Measurements from ENCODE around the gene SNX24. TPM values are rescaled to one million over a fixed set of nuclear protein-coding genes. Genes with fewer than 3 reads are reported as not detected.
"Not testable (repeated sequence)": the region's sequence is repeated elsewhere in the genome, so short reads cannot be mapped to it uniquely, and the experiment has no call there.

Gene SNX24
- total and polyA plus RNA-seq, 9 of the 15 experiments (the other 6 are each of a cell fraction or from before 2014, with no cell fraction given), result 5.3 to 10.1 (median 7.9) TPM

GRCh38 chr5:122908662-122909061, 63.2 kb downstream of the SNX24 start (continued):
- TF ChIP-seq HMGN3 (IDR thresholded peaks at IDR 0.05; ENCODE audit: borderline replicate concordance, extremely low read depth, insufficient read length, low read depth, low read length), result no peak

DNA sequence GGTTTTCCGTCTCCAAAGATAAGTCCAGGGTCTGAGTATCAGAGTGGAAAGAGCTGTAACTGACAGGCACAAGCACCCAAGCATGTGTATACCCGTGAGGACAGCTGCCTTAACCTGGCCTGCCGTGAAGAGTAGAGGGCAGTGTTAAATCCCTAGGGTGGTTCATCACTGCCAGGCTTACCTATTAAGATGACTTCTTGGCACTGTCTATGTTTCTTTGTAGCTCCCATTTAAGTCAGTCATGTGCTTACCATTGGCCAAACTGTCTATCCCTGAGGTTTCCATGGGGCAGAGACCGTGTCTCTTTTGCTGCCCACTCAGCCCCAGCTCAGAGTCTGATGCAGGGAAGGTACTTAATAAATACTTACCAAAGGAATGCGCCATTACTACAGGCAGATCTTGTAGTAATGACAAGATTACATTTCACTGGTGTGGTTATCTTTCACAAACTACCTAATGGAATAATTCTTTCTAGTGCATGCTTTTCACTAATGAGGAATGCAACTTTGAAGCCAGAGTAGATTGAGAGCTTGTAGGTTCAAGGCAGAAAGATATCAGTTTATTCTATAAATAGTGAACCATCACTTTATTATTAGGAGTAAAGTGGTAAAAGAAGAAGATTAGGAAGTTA, 64.2 kb downstream of the SNX24 start:
- in situ Hi-C loops (cut with MboI), result no loop called here
- FAIRE-seq, result no peak
- CTCF ChIA-PET (ENCODE audit: low intra/inter-chr PET ratio), result interaction anchor here (0.6 kb wide), 1 partner anchor 214 kb away, joined by 3 read pairs; no protein-coding TSS in a partner anchor

GRCh38 chr5:122913436-122913835, 68.0 kb downstream of the SNX24 start:
- H4K20me1 ChIP-seq (replicated peaks; ENCODE audit: control insufficient read depth, insufficient read depth, low read length); H2AFZ ChIP-seq (ENCODE audit: low read depth, low read length); H3K4me3 ChIP-seq; H3K27me3 ChIP-seq (ENCODE audit: control insufficient read depth in 2 of 2, insufficient read depth in 2 of 2, low read length in 2 of 2); H3K9me1 ChIP-seq (ENCODE audit: control insufficient read depth, insufficient read depth, low read length); H3K79me2 ChIP-seq (ENCODE audit: control insufficient read depth, insufficient read depth, low read length); ATAC-seq; H3K27ac ChIP-seq (ENCODE audit: extremely low read depth, low read depth, low read length); H3K36me3 ChIP-seq (ENCODE audit: control insufficient read depth, insufficient read depth, low read length); H3K4me2 ChIP-seq (ENCODE audit: insufficient read depth, low read length); FAIRE-seq; H3K9ac ChIP-seq (ENCODE audit: insufficient read depth in 1 of 2, low read depth in 2 of 2, low read length in 2 of 2); DNase-seq (ENCODE audit: extremely low read depth in 1 of 4, low spot score in 3 of 4); H3K9me3 ChIP-seq (replicated peaks; ENCODE audit: control insufficient read depth, insufficient read depth, low read depth, low read length); CTCF ChIA-PET (ENCODE audit: low intra/inter-chr PET ratio); POLR2A ChIA-PET; H3K4me1 ChIP-seq (replicated peaks in 1 of 2; ENCODE audit: control insufficient read depth in 2 of 2, insufficient read depth in 2 of 2, low read length in 2 of 2); BruUV-seq (replicated peaks); in situ Hi-C loops (cut with MboI); intact Hi-C loops (cut with micrococcal nuclease): not testable (repeated sequence)
- no CpG with 5 or more reads among the region's 20 CpGs for WGBS (ENCODE audit: insufficient coverage, low coverage, missing lambda C conversion rate)

More for the DNA sequence above, 64.2 kb downstream of the SNX24 start:
- no peak for ATAC-seq
- Histone ChIP-seq H3K27ac (ENCODE audit: extremely low read depth, low read depth, low read length) (no peak overlapping the region), H3K79me2 (ENCODE audit: control insufficient read depth, insufficient read depth, low read length) (no peaks in the 10 kb centered on the region), H3K9me1 (ENCODE audit: control insufficient read depth, insufficient read depth, low read length) (no peaks in the 10 kb centered on the region), H3K36me3 (ENCODE audit: control insufficient read depth, insufficient read depth, low read length) (no peaks in the 10 kb centered on the region), H3K27me3 (ENCODE audit: control insufficient read depth in 2 of 2, insufficient read depth in 2 of 2, low read length in 2 of 2) (peaks cover 0 to 5% of the 10 kb centered on the region in 2 experiments; a peak in 2 of 5 replicates), H3K9ac (ENCODE audit: insufficient read depth in 1 of 2, low read depth in 2 of 2, low read length in 2 of 2) (no peak overlapping the region), H2AFZ (ENCODE audit: low read depth, low read length) (no peak overlapping the region), H4K20me1 (replicated peaks; ENCODE audit: control insufficient read depth, insufficient read depth, low read length) (no peaks in the 10 kb centered on the region), H3K9me3 (replicated peaks; ENCODE audit: control insufficient read depth, insufficient read depth, low read depth, low read length) (no peaks in the 10 kb centered on the region), H3K4me2 (ENCODE audit: insufficient read depth, low read length) (no peak overlapping the region), H3K4me3 (no peak overlapping the region), H3K4me1 (replicated peaks in 1 of 2; ENCODE audit: control insufficient read depth in 2 of 2, insufficient read depth in 2 of 2, low read length in 2 of 2) (no peaks in the 10 kb centered on the region)
- TF ChIP-seq CCNT2 (IDR thresholded peaks at IDR 0.05; ENCODE audit: borderline replicate concordance, extremely low read depth, insufficient read length, low read depth, low read length) (no peak), DMBX1 (CRISPR knock-in tag; IDR thresholded peaks at IDR 0.05; ENCODE audit: borderline replicate concordance) (no peak), EP300 (IDR thresholded peaks at IDR 0.05; ENCODE audit: low read length) (no peak), ZNF274 (IDR thresholded peaks at IDR 0.05; ENCODE audit: borderline replicate concordance, low read depth, low read length) (no peak)
- 19% methylated on average over 5 of the region's 5 CpGs for WGBS (ENCODE audit: insufficient coverage, low coverage, missing lambda C conversion rate)
- POLR2A ChIA-PET, result no interaction called here
- BruUV-seq (replicated peaks), result no TSS peak
- intact Hi-C loops (cut with micrococcal nuclease), result no loop called here
- no peak for DNase-seq (ENCODE audit: extremely low read depth in 1 of 4, low spot score in 3 of 4)
